LNCaP clone FGC (cell line): ENCODE data around the gene CFAP92.

Experiments used
- DNase-seq: peaks from one replicate; pipeline ENCODE4 v3.0.0-alpha.2; 2011; ENCODE audit warnings: low read depth
- H3K4me3 ChIP-seq: 2 replicates; pipeline ENCODE4 v1.5.1; 2011; ENCODE audit warnings: mild to moderate bottlenecking, low read depth, low read length, control low read depth
- TF ChIP-seq, protein P1 (sequence below): IDR thresholded peaks from 2 replicates; pipeline ENCODE4 v1.5.1; 2012; ENCODE audit warnings: mild to moderate bottlenecking; ENCODE audit not compliant: control insufficient read depth, insufficient read depth; ENCODE audit errors: extremely low read depth

CFAP92 gene, protein sequence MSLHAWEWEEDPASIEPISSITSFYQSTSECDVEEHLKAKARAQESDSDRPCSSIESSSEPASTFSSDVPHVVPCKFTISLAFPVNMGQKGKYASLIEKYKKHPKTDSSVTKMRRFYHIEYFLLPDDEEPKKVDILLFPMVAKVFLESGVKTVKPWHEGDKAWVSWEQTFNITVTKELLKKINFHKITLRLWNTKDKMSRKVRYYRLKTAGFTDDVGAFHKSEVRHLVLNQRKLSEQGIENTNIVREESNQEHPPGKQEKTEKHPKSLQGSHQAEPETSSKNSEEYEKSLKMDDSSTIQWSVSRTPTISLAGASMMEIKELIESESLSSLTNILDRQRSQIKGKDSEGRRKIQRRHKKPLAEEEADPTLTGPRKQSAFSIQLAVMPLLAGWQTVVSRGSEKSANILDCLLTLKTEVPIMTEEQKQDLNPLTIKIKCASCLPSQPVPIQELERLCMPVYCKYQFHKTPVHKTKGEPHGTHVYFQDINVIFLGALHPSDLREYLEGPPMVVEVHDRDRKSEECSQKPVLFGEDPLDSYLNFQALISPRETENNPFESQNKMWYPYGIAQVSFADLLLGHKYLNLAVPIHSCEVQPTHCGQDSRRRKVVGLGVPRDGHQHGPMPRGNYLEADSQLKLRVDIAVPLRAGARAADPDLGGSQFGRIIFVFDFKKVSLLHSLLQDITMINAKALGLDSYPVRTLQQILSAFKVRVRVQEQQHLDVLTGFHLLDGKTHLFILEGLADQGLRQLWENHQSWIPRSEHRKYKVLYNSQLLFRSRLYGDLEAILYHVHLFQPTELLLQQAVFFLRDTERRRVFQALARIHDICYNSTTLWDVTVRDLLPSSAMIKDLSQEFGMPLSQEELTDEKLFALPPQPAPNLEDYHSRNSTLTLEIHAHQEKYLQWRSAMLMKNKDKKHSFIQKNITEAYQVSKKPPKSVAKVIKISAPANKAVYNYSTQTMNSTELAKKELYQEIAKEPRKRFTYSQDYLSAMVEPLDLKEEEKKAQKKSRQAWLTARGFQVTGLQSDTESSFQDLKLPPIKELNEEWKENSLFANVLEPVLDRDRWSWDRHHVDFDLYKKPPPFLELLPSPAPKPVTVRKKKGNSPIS

DNA sequence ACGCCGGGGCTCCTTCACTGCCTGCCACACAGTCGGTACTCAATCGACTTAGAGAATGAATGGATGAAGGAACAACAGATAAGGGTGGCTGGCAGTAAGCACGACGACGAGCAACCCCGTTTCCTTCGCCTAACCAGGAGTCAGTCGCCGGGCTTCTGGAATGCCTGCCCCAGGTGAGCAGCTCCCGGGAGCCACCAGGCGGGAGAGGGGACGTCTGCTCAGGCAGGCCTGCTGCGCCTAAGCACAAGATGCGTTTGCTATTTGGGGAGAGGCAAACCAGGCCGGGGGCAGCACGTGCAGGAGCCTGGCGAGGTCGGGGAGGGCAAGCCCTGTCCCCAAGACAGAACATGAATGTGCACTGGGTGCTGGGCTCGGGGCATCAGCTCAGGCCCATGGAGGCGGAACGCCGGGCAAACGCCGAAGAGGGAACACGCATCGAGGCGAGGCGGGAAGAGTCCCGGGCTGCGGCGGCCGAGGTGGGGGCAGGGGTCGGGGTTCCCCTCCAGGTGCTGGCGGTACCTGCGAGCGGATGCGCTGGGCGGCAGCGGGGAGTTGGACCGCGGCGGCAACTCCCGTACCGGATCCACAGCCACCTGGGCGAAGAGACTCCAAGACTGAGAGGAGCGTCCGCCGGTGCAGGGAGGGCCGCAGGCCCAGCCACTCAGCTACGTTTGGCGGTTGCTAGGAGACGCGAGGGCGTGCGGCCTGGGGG is at the start of gene CFAP92:
CFAP92 (minus strand) TSS at position 616 of the 712 bp plus-strand sequence. CDS start 772 bp downstream, outside the sequence.
- TF ChIP-seq, protein P1, sequence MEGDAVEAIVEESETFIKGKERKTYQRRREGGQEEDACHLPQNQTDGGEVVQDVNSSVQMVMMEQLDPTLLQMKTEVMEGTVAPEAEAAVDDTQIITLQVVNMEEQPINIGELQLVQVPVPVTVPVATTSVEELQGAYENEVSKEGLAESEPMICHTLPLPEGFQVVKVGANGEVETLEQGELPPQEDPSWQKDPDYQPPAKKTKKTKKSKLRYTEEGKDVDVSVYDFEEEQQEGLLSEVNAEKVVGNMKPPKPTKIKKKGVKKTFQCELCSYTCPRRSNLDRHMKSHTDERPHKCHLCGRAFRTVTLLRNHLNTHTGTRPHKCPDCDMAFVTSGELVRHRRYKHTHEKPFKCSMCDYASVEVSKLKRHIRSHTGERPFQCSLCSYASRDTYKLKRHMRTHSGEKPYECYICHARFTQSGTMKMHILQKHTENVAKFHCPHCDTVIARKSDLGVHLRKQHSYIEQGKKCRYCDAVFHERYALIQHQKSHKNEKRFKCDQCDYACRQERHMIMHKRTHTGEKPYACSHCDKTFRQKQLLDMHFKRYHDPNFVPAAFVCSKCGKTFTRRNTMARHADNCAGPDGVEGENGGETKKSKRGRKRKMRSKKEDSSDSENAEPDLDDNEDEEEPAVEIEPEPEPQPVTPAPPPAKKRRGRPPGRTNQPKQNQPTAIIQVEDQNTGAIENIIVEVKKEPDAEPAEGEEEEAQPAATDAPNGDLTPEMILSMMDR: no peak
- DNase-seq: peak; percentile 50
- peak within 1 kb of the TSS; percentile 56 for H3K4me3 ChIP-seq

DNA sequence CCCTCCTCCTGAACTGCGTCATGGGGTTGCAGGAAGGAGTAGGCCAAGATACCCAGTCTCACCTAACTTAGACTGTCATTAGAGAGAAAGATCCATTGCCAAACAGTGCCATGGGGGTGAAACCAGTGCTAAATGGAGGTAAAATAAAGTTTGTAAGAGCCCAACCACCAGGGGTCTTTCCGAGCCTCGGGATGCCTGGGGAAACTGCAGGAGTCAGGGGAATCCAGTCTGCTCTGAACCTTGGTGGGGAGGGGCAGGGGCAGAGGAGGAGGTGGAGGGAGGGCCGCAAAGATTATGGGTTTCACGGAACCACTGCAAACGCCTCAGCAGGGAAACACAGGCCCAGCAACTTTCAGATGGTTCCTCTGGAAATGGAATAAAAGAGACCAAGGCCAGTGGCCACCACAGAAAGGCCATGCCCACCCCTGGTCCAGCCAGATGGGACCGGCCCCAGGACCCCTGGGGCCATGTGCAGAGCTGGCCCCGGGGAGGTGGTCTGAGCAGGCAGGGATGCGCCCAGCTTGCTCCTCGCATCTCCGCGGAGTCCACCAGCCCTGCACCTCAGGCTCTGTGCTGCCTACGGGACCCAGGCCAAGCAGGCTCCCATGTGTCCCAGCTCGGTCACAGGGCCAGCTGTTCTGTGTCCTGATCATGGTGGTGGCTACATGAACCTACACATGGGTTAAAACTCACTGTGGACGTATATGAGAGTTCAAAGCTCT is 46.9 kb upstream of the CFAP92 start:
- TF ChIP-seq, protein P1: no peak
- H3K4me3 ChIP-seq: no peak overlapping the region
- no peak for DNase-seq

DNA sequence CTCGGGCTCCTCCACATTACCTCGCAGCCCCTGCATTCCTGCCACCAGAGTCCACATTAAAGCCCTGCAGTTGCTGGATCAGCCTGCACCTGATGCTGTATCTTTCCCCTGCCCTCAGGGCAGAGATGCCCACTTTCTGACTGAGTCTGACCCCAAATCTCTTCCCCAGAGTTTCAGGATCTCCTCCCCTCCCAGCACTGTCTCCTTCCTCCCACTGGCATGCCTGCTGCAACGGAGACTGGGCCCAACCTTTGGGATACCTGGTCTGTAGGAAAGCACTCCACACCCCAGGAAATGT is 46.1 kb upstream of the CFAP92 start:
- TF ChIP-seq, protein P1: no peak
- no peak overlapping the region for H3K4me3 ChIP-seq
- no peak for DNase-seq

DNA sequence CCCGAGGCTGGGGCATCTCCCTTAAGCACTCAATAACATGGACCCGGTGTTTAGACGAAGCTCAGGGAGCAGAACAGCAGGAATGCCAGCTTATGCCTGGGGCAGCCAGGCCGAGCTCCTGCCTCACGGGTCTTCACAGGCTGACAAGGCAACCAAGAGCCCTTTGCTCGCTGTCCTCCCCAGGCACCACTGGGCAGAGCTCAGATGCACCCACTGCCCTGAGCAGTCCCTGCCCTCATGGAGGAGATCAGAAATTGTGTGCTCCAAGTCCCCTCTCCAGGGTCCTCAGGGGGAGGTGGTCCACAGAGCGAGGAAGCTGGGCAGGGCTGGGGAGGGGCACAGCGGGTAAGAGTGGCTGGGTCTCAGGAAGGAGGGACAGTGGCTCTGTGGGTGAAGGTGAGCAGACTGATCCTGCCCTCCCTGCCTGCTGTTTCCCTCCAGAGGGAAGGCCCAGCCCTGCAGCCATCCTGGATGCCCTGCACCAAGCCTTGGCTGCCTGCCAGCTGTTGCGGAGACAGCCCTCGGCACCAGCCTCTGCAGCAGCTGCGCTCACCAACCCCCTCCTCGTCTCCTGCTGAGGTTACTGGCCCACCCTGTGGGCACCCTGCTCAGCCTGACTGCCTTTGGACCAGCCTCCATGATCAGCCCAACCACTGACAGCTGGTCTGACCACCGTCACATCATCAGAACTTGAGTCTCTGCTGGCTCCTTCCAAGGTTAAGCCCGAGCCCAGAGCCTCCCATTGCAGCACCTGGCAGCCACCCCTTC is 45.6 kb upstream of the CFAP92 start:
- TF ChIP-seq, protein P1: no peak
- no peak overlapping the region for H3K4me3 ChIP-seq
- no peak for DNase-seq

DNA sequence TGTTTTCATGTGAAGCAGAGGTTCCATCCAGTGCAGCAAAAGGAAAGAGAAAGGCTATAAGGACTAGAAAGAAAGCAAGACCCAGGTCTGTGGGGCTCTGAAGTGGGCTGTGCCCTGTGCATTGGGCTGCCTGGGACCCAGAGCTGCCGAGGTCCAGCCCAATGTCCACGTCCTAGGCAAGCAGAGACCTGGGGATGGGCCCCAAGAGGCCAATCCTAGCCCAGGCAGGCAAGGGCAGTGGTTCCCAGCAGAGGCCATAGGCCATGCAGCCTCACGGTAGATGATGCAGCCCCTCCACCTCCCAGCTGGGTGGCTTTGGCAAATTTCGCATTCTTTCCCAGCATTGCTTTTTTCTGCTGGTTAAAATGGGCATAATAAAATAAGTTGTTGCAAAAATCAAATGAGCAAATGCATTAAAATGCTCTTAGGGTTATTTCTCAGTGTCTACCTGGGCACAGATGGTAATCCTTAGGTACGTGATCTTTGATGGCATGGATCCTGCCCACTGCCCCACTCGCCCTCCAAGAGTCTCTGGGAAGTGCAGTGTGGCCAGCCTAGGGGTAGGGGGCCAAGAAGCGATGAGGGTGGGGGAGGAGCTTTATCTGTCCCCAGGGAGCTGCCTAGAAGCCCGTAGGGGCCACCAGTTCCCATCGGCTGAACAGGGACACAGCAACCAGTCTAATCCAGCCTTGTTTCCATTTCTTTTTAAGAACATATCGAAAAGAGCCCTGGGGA is 44.4 kb upstream of the CFAP92 start:
- TF ChIP-seq, protein P1: no peak
- no peak overlapping the region for H3K4me3 ChIP-seq
- no peak for DNase-seq
